ENCODE measurements around the gene FCHSD2. TPM values are rescaled to one million over a fixed set of nuclear protein-coding genes. Genes with fewer than 3 reads are reported as not detected.

The FCHSD2 gene
- total and polyA plus RNA-seq, 9 of the 15 experiments (the other 6 are each of a cell fraction or from before 2014, with no cell fraction given) = 1.8 to 14.7 (median 6.4) TPM

DNA sequence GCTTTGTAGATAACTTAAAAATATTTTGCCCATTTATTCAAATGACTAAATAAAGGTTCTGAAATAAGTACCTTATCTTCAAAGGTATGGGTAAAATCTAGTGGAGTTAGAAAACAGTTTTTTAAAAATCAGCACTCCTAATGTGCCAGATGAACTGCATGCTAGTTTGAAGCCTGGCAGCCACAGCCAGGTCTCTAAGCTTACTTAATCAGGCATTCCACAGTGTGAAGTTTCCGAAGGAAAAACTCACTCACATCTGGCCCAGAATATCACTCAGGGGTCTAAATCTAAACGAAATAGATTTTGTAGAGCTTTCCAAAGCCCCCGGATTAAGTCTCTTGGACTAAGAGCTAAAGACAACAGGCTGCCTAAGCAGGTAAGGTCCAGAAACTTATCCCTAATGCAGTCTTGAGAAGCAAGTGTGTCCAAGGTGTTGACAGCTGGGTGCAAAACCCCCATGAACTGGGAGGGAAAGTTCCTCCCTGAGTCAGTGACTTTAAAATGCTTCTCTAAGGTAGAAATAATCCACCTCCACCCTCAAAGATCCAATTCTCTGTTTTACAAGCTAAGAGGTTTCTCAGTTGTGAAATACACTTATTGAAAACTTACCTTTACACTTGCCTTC, 157.6 kb downstream of the FCHSD2 start:
- WGBS (ENCODE audit: insufficient coverage, low coverage, missing lambda C conversion rate) = 48% methylated on average over 3 of the region's 3 CpGs
- in situ Hi-C loops (cut with MboI) = no loop called here
- DNase-seq (ENCODE audit: extremely low read depth in 1 of 4, low spot score in 3 of 4) (no peak), FAIRE-seq (no peak), ATAC-seq (no peak)
- no peak for TF ChIP-seq ZNF175 (CRISPR knock-in tag; IDR thresholded peaks at IDR 0.05; ENCODE audit: low read depth)
- TF ChIP-seq ZKSCAN3 (CRISPR knock-in tag; IDR thresholded peaks at IDR 0.05) = no peak
- no peak for TF ChIP-seq PHB (CRISPR knock-in tag; IDR thresholded peaks at IDR 0.05)
- TF ChIP-seq, protein P1, sequence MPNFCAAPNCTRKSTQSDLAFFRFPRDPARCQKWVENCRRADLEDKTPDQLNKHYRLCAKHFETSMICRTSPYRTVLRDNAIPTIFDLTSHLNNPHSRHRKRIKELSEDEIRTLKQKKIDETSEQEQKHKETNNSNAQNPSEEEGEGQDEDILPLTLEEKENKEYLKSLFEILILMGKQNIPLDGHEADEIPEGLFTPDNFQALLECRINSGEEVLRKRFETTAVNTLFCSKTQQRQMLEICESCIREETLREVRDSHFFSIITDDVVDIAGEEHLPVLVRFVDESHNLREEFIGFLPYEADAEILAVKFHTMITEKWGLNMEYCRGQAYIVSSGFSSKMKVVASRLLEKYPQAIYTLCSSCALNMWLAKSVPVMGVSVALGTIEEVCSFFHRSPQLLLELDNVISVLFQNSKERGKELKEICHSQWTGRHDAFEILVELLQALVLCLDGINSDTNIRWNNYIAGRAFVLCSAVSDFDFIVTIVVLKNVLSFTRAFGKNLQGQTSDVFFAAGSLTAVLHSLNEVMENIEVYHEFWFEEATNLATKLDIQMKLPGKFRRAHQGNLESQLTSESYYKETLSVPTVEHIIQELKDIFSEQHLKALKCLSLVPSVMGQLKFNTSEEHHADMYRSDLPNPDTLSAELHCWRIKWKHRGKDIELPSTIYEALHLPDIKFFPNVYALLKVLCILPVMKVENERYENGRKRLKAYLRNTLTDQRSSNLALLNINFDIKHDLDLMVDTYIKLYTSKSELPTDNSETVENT (CRISPR knock-in tag; IDR thresholded peaks at IDR 0.05) = no peak
- TF ChIP-seq SIRT6 (IDR thresholded peaks at IDR 0.05; ENCODE audit: low read depth, low read length) = no peak
- no peak for TF ChIP-seq NELFE (IDR thresholded peaks at IDR 0.05; ENCODE audit: insufficient read depth, insufficient read length)
- no peak for TF ChIP-seq ZNF584 (CRISPR knock-in tag; IDR thresholded peaks at IDR 0.05; ENCODE audit: low read depth)
- no peak for TF ChIP-seq NCOA4 (IDR thresholded peaks at IDR 0.05; ENCODE audit: partially characterized antibody)
- TF ChIP-seq CBX2 (IDR thresholded peaks at IDR 0.05; ENCODE audit: insufficient read depth, low read length, poor library complexity, severe bottlenecking) = no peak
- TF ChIP-seq NRF1 (conservative IDR thresholded peaks at IDR 0.05 in 1 of 2, IDR thresholded peaks at IDR 0.05 in 1 of 2) = no peak
- no peak for TF ChIP-seq GTF2E2 (tag; IDR thresholded peaks at IDR 0.05)
- no peak for TF ChIP-seq ZNF76 (CRISPR knock-in tag; IDR thresholded peaks at IDR 0.05; ENCODE audit: borderline replicate concordance)
- TF ChIP-seq EZH2 (IDR thresholded peaks at IDR 0.05; ENCODE audit: borderline replicate concordance, low read depth, low read length) = no peak
- no peak for TF ChIP-seq LARP7 (IDR thresholded peaks at IDR 0.05)
- no peak for TF ChIP-seq PURB (CRISPR knock-in tag; IDR thresholded peaks at IDR 0.05; ENCODE audit: low read depth)
- TF ChIP-seq EP300 (IDR thresholded peaks at IDR 0.05; ENCODE audit: low read length) = no peak
- no peak for TF ChIP-seq CHD4 (IDR thresholded peaks at IDR 0.05; ENCODE audit: insufficient read depth, insufficient replicate concordance, low read depth, low read length, poor library complexity, severe bottlenecking)
- TF ChIP-seq ZNF445 (CRISPR knock-in tag; IDR thresholded peaks at IDR 0.05; ENCODE audit: low read depth) = no peak
- Histone ChIP-seq H3K9ac (ENCODE audit: insufficient read depth in 1 of 2, low read depth in 2 of 2, low read length in 2 of 2) (no peak overlapping the region), H3K4me2 (ENCODE audit: insufficient read depth, low read length) (no peak overlapping the region), H3K36me3 (ENCODE audit: control insufficient read depth, insufficient read depth, low read length) (0 out of 3 replicates have a peak, but pooled peaks cover 2% of the 10 kb centered on the region), H3K27me3 (ENCODE audit: control insufficient read depth in 2 of 2, insufficient read depth in 2 of 2, low read length in 2 of 2) (no peaks in the 10 kb centered on the region), H3K9me3 (replicated peaks; ENCODE audit: control insufficient read depth, insufficient read depth, low read depth, low read length) (no peaks in the 10 kb centered on the region), H3K9me1 (ENCODE audit: control insufficient read depth, insufficient read depth, low read length) (no peaks in the 10 kb centered on the region), H3K79me2 (ENCODE audit: control insufficient read depth, insufficient read depth, low read length) (no peaks in the 10 kb centered on the region), H3K27ac (ENCODE audit: extremely low read depth, low read depth, low read length) (no peak overlapping the region), H3K4me3 (no peak overlapping the region), H4K20me1 (replicated peaks; ENCODE audit: control insufficient read depth, insufficient read depth, low read length) (no peaks in the 10 kb centered on the region), H2AFZ (ENCODE audit: low read depth, low read length) (no peak overlapping the region), H3K4me1 (replicated peaks in 1 of 2; ENCODE audit: control insufficient read depth in 2 of 2, insufficient read depth in 2 of 2, low read length in 2 of 2) (no peaks in the 10 kb centered on the region)
- intact Hi-C loops (cut with micrococcal nuclease) = no loop called here
- ChIA-PET CTCF (ENCODE audit: low intra/inter-chr PET ratio) (no interaction called here), POLR2A (no interaction called here)
- BruUV-seq (replicated peaks) = no TSS peak

Data from K562 (cell line).